Breast epithelium (tissue), 4 donors: ENCODE results near the gene MIOS. TPM values are rescaled to one million over a fixed set of nuclear protein-coding genes. Genes with fewer than 3 reads are reported as not detected.

ENCODE experiments used
- DNase-seq, 2 donors: peaks; one replicate each; pipeline ENCODE4 v3.0.0-alpha.2; 2019; ENCODE audit warnings: low spot score in 2 of 2
- H3K27ac ChIP-seq, 2 donors: fragments of 200-600 bp; sonication (generic) in 1 of 2; one replicate each; pipeline ENCODE4 v1.5.1; 2016 to 2019; ENCODE audit warnings: mild to moderate bottlenecking in 1 of 2
- H3K27me3 ChIP-seq, 2 donors: fragments of 200-600 bp; sonication (generic) in 1 of 2; one replicate each; pipeline versions ENCODE4 v1.5.1 to v1.6.0; 2017 to 2019; ENCODE audit warnings: control low read depth in 1 of 2, mild to moderate bottlenecking in 1 of 2
- H3K36me3 ChIP-seq: fragments of 200-600 bp; one replicate; pipeline ENCODE4 v1.5.1; 2019
- H3K4me1 ChIP-seq, 2 donors: fragments of 200-600 bp; sonication (generic); one replicate each; pipeline ENCODE4 v1.5.1; 2016 to 2019; ENCODE audit warnings: control low read depth in 1 of 2
- H3K4me3 ChIP-seq, 3 donors: fragments of 200-600 bp; sonication (generic); 1 replicate in 2 of 3; 2 replicates in 1 of 3; pipeline ENCODE4 v1.5.1; 2016 to 2019; ENCODE audit warnings: mild to moderate bottlenecking in 3 of 3, moderate library complexity in 2 of 3
- H3K9me3 ChIP-seq, 2 donors: fragments of 200-600 bp; sonication (generic) in 1 of 2; one replicate each; pipeline ENCODE4 v1.5.1; 2016 to 2019; ENCODE audit warnings: control low read depth in 1 of 2
- CTCF ChIP-seq, 3 donors: fragments of 450-650 bp; IDR thresholded peaks; one replicate each; pipeline ENCODE4 v1.5.1; 2016 to 2017; ENCODE audit warnings: antibody characterized with exemption in 3 of 3, mild to moderate bottlenecking in 3 of 3, moderate library complexity in 3 of 3
- POLR2A ChIP-seq: fragments of 450-650 bp; IDR thresholded peaks from one replicate; pipeline ENCODE4 v1.6.1; 2016; ENCODE audit warnings: antibody characterized with exemption, mild to moderate bottlenecking, moderate library complexity
- POLR2AphosphoS5 ChIP-seq, 3 donors: sonication (generic); formaldehyde crosslinking; IDR thresholded peaks; one replicate each; pipeline ENCODE4 v1.6.1; 2017; ENCODE audit warnings: antibody characterized with exemption in 3 of 3
- intact Hi-C: fragments of 100-400 bp; cut with DNase I; formaldehyde crosslinking; loops from one replicate; pipeline ENCODE4 v1.15.1; 2023; ENCODE audit warnings: low total_unique reads
- total RNA-seq, 3 donors: library from RNA; depleted of rRNA; stranded (reverse); fragments of >200 nt; gene quantifications; one replicate each; pipeline ENCODE4 v1.1.0, GENCODE V29; 2016

The MIOS gene
- total RNA-seq, 3 donors from 2014 or later, result 35.0 to 59.9 (median 56.7) TPM

- TF ChIP-seq POLR2A (no peak), CTCF (IDR thresholded peaks at IDR 0.05) (no peak), POLR2AphosphoS5 (IDR thresholded peaks at IDR 0.05) (no peak)
- intact Hi-C loops, result no loop called here
- no peaks in the 10 kb centered on the region for H3K36me3 ChIP-seq
- no peak overlapping the region for H3K4me3 ChIP-seq
- no peak for DNase-seq
- no peak overlapping the region for H3K27ac ChIP-seq
- no peaks in the 10 kb centered on the region for H3K4me1 ChIP-seq
- H3K27me3 ChIP-seq, result no peaks in the 10 kb centered on the region
- H3K9me3 ChIP-seq, result no peaks in the 10 kb centered on the region
Measured at GRCh38 chr7:7620644-7621210, 54.0 kb downstream of the MIOS start.

GRCh38 chr7:7628476-7628875, 61.8 kb downstream of the MIOS start:
- H3K27ac ChIP-seq, result no peak overlapping the region
- intact Hi-C loops, result no loop called here
- no peaks in the 10 kb centered on the region for H3K27me3 ChIP-seq
- H3K36me3 ChIP-seq, result no peaks in the 10 kb centered on the region
- H3K9me3 ChIP-seq, result peaks cover 5 to 6% of the 10 kb centered on the region in 2 donors
- DNase-seq, result no peak
- H3K4me3 ChIP-seq, result no peak overlapping the region
- no peaks in the 10 kb centered on the region for H3K4me1 ChIP-seq
- no peak for TF ChIP-seq POLR2A
- TF ChIP-seq POLR2AphosphoS5 (IDR thresholded peaks at IDR 0.05), result no peak
- no peak for TF ChIP-seq CTCF (IDR thresholded peaks at IDR 0.05)

- TF ChIP-seq POLR2A (no peak), POLR2AphosphoS5 (IDR thresholded peaks at IDR 0.05) (no peak), CTCF (IDR thresholded peaks at IDR 0.05) (no peak)
- Histone ChIP-seq H3K9me3 (peaks cover 5 to 6% of the 10 kb centered on the region in 2 donors), H3K4me3 (no peak overlapping the region), H3K27ac (no peak overlapping the region), H3K4me1 (no peaks in the 10 kb centered on the region), H3K27me3 (no peaks in the 10 kb centered on the region), H3K36me3 (no peaks in the 10 kb centered on the region)
- intact Hi-C loops, result no loop called here
- no peak for DNase-seq
Measured at GRCh38 chr7:7630626-7631329, 64.1 kb downstream of the MIOS start.

- Histone ChIP-seq H3K27me3 (no peaks in the 10 kb centered on the region), H3K4me3 (peak overlapping the region; percentile 71 to 84 (median 74)), H3K36me3 (no peaks in the 10 kb centered on the region), H3K4me1 (no peaks in the 10 kb centered on the region), H3K27ac (peak overlapping the region; percentile 93 to 96), H3K9me3 (no peaks in the 10 kb centered on the region)
- TF ChIP-seq POLR2A (no peak), CTCF (IDR thresholded peaks at IDR 0.05) (no peak), POLR2AphosphoS5 (IDR thresholded peaks at IDR 0.05) (no peak)
- intact Hi-C loops, result no loop called here
- DNase-seq, result no peak
Measured at GRCh38 chr7:7639421-7639820, 72.7 kb downstream of the MIOS start.

GRCh38 chr7:7639847-7640220, 73.2 kb downstream of the MIOS start:
- Histone ChIP-seq H3K9me3 (no peaks in the 10 kb centered on the region), H3K27ac (peak overlapping the region; percentile 93 to 96), H3K27me3 (no peaks in the 10 kb centered on the region), H3K4me1 (no peaks in the 10 kb centered on the region), H3K4me3 (peak overlapping the region; percentile 71 to 84 (median 74)), H3K36me3 (no peaks in the 10 kb centered on the region)
- DNase-seq, result no peak
- intact Hi-C loops, result no loop called here
- TF ChIP-seq POLR2A (no peak), CTCF (IDR thresholded peaks at IDR 0.05) (no peak), POLR2AphosphoS5 (IDR thresholded peaks at IDR 0.05) (no peak)
